ENCODE data around the gene RAB3A. TPM values are rescaled to one million over a fixed set of nuclear protein-coding genes. Genes with fewer than 3 reads are reported as not detected.
A peak's percentile ranks its signal among the peaks of the same experiment; 100 is the strongest.

Gene RAB3A
- total and polyA plus RNA-seq, 7 experiments from 2014 or later, result 1.9 to 16.7 (median 7.5) TPM

DNA sequence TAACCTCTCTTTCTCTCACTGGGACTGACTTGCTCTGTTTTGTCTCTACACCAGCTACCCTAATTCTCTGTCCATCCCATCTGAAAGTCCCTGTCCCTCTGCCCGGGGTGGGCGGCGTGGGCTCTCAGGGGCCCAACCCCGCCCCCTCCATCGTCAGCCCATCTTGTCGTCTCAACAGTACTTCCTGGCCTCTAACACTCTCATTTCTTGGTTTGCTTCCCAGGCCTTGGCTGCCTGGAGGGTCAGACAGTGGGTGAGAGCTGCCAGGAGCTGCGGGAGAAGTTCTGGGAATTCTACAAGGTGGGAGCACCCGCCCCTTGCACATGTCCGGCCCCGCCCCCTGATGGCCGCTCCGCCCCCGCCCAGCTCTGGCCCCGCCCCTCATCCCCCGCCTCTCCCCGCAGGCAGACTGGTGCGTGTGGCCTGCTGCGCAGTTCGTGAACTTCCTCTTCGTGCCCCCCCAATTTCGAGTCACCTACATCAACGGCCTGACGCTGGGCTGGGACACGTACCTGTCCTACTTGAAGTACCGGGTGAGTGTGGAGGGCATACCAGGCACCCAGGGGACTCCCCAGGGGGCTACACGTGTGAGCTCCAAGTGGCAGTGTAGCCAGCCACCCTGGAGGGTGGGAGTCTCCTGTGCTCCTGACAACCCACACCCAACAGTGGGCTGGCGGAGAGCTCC, 9.1 kb downstream of the RAB3A start:
- Histone ChIP-seq H3K4me1 (ENCODE audit: control insufficient read depth in 2 of 2, insufficient read depth in 2 of 2, low read length in 2 of 2) (peaks cover 9 to 12% of the 10 kb centered on the region in 2 donors), H3K36me3 (ENCODE audit: control insufficient read depth in 2 of 3, insufficient read depth in 3 of 3, low read length in 3 of 3) (peaks cover 0 to 36% (median 11%) of the 10 kb centered on the region in 3 experiments), H3K4me3 (ENCODE audit: low read length) (peak overlapping the region; percentile 78), H3K27me3 (ENCODE audit: control insufficient read depth in 2 of 2, insufficient read depth in 2 of 2, low read length in 2 of 2) (no peaks in the 10 kb centered on the region), H3K27ac (ENCODE audit: low read depth, low read length) (peak overlapping the region; percentile 76), H3K9me3 (ENCODE audit: control insufficient read depth in 2 of 3, low read length in 3 of 3) (no peaks in the 10 kb centered on the region)
- peaks cover 11 to 29% (median 26%) of the 10 kb centered on the region in 7 donors for H3K4me1 Mint-ChIP-seq
- H3K27ac Mint-ChIP-seq, result peak overlapping the region in 7 of 9 donors; percentile 48 to 98 (median 73)
- DNase-seq (peak in 7 of 9 donors; percentile 19 to 52 (median 36)), ATAC-seq (no peak)
- peaks cover 0 to 4% (median 0%) of the 10 kb centered on the region in 5 donors for H3K27me3 Mint-ChIP-seq
- POLR2A ChIA-PET, result interaction anchor here (1.1 to 3.8 kb wide), 3 partner anchors 86 to 134 kb away, joined by 3 to 36 read pairs (median 6); partner anchors contain the start of gene JUND
- CTCF ChIA-PET, result interaction anchor here (0.6 kb wide), 2 partner anchors 20 to 69 kb away, joined by 3 read pairs; no protein-coding TSS in a partner anchor
- peaks cover 0 to 15% (median 8%) of the 10 kb centered on the region in 5 donors for H3K36me3 Mint-ChIP-seq
- intact Hi-C loops (cut with micrococcal nuclease), result no loop called here
- H3K9me3 Mint-ChIP-seq, result peaks cover 0 to 4% (median 0%) of the 10 kb centered on the region in 11 donors
- H3K4me3 Mint-ChIP-seq, result peak overlapping the region; percentile 88 to 99 (median 92)

DNA sequence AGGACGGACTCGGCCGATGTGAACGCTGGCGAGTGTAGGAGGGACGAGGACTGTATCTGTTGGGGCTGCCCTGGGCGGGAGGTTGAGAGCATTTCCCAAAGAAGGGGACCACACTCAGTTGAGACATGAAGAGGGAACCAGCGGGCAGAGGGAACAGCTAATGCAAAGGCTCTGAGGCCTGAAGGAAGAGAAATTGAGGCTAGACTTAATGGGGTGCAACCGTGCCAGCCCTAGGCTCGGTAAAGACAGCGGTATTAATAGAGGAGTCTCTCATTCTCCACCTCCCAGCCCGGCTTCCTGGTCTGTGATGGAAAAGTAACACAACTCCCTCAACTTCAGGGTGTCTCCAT, 9.7 kb downstream of the RAB3A start:
- peak overlapping the region; percentile 78 for H3K4me3 ChIP-seq (ENCODE audit: low read length)
- peaks cover 0 to 30% (median 11%) of the 10 kb centered on the region in 3 experiments for H3K36me3 ChIP-seq (ENCODE audit: control insufficient read depth in 2 of 3, insufficient read depth in 3 of 3, low read length in 3 of 3)
- POLR2A ChIA-PET, result interaction anchor here (0.6 to 3.8 kb wide), 5 partner anchors 10 to 183 kb away, joined by 3 to 50 read pairs (median 4); partner anchors contain the start of genes JUND and RAB3A
- H3K27ac ChIP-seq (ENCODE audit: low read depth, low read length), result peak overlapping the region; percentile 76
- CTCF ChIA-PET, result interaction anchor here (3.9 kb wide), 1 partner anchor 57 kb away, joined by 38 read pairs; no protein-coding TSS in a partner anchor
- Mint-ChIP-seq H3K27me3 (peaks cover 0 to 4% (median 0%) of the 10 kb centered on the region in 5 donors), H3K9me3 (peaks cover 0 to 4% (median 0%) of the 10 kb centered on the region in 11 donors), H3K4me3 (peak overlapping the region; percentile 88 to 99 (median 92)), H3K4me1 (peaks cover 11 to 29% (median 26%) of the 10 kb centered on the region in 7 donors), H3K27ac (peak overlapping the region in 8 of 9 donors; percentile 21 to 98 (median 64)), H3K36me3 (peaks cover 0 to 15% (median 8%) of the 10 kb centered on the region in 5 donors)
- no peaks in the 10 kb centered on the region for H3K9me3 ChIP-seq (ENCODE audit: control insufficient read depth in 2 of 3, low read length in 3 of 3)
- peaks cover 9 to 12% of the 10 kb centered on the region in 2 donors for H3K4me1 ChIP-seq (ENCODE audit: control insufficient read depth in 2 of 2, insufficient read depth in 2 of 2, low read length in 2 of 2)
- intact Hi-C loops (cut with micrococcal nuclease), result no loop called here
- H3K27me3 ChIP-seq (ENCODE audit: control insufficient read depth in 2 of 2, insufficient read depth in 2 of 2, low read length in 2 of 2), result no peaks in the 10 kb centered on the region
- DNase-seq (no peak), ATAC-seq (no peak)

DNA sequence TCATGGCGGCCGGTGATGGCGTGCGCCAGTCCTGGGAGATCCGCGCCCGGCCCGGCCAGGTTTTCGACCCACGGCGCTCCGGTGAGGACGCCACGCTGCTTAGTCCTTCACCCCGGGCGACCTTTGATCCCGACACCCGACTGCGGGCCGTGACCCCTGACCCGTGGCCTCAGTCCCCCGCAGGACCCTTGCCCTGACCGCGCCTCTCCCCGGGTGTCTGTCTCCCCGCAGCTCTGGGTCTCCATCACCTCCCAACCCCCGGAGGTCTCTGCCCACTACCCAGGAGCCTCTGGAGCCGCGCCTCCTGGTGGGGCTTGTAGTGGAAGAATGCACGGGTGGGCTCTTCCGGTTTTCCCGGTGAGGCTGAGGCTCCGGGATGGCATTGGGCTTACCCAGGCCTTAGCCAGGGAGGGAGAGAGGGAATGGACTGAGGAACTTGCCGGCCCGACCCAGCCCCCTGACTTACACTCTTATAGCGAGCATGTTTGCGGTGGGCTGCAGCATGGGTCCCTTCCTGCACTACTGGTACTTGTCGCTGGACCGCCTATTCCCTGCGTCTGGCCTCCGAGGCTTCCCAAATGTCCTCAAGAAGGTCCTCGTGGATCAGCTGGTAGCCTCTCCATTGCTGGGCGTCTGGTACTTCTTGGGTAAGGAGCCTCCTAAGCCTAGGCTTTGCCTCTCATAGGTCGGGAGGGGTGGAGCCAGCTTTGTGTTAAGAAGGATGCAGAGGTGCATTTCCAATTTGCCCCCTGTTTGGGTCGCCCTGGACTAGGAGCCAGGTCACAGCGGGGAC, 10.3 kb downstream of the RAB3A start:
- Mint-ChIP-seq H3K4me3 (peak overlapping the region; percentile 88 to 99 (median 92)), H3K4me1 (peaks cover 11 to 29% (median 26%) of the 10 kb centered on the region in 7 donors), H3K36me3 (peaks cover 0 to 12% (median 7%) of the 10 kb centered on the region in 5 donors), H3K9me3 (peaks cover 0 to 4% (median 0%) of the 10 kb centered on the region in 11 donors), H3K27ac (peak overlapping the region; percentile 80 to 99 (median 93)), H3K27me3 (peaks cover 0 to 4% (median 0%) of the 10 kb centered on the region in 5 donors)
- Histone ChIP-seq H3K27me3 (ENCODE audit: control insufficient read depth in 2 of 2, insufficient read depth in 2 of 2, low read length in 2 of 2) (no peaks in the 10 kb centered on the region), H3K36me3 (ENCODE audit: control insufficient read depth in 2 of 3, insufficient read depth in 3 of 3, low read length in 3 of 3) (peaks cover 0 to 25% (median 11%) of the 10 kb centered on the region in 3 experiments), H3K4me1 (ENCODE audit: control insufficient read depth in 2 of 2, insufficient read depth in 2 of 2, low read length in 2 of 2) (peaks cover 9 to 12% of the 10 kb centered on the region in 2 donors), H3K9me3 (ENCODE audit: control insufficient read depth in 2 of 3, low read length in 3 of 3) (no peaks in the 10 kb centered on the region), H3K27ac (ENCODE audit: low read depth, low read length) (peak overlapping the region; percentile 76), H3K4me3 (ENCODE audit: low read length) (peak overlapping the region; percentile 78)
- POLR2A ChIA-PET, result interaction anchor here (0.5 to 3.8 kb wide), 14 partner anchors 10 to 207 kb away, joined by 3 to 50 read pairs (median 3); partner anchors contain the start of genes IFI30, JUND and RAB3A
- DNase-seq, result no peak
- ATAC-seq, result no peak
- CTCF ChIA-PET, result interaction anchor here (0.6 to 3.9 kb wide), 3 partner anchors 30 to 339 kb away, joined by 3 to 38 read pairs (median 3); no protein-coding TSS in a partner anchor
- intact Hi-C loops (cut with micrococcal nuclease), result loop anchor here (1.0 to 2.0 kb wide), 5 partner anchors 31 to 364 kb away; partner anchors contain the start of genes KXD1 (in 1 of the 2), LSM4 (in 1 of the 2) and PIK3R2 (in 1 of the 2)

- H3K4me3 ChIP-seq (ENCODE audit: low read length), result peak within 1 kb of the TSS; percentile 78
- POLR2A ChIA-PET, result interaction anchor here (0.5 to 3.8 kb wide), 19 partner anchors 11 to 208 kb away, joined by 3 to 50 read pairs (median 4); partner anchors contain the start of genes ARRDC2, IFI30, JUND and RAB3A
- intact Hi-C loops (cut with micrococcal nuclease), result loop anchor here (1.0 to 2.0 kb wide), 16 partner anchors 11 to 364 kb away; partner anchors contain the start of genes RAB3A (in 2 of the 2), IFI30 (in 1 of the 2), KXD1 (in 1 of the 2) and LSM4 (in 1 of the 2)
Measured at GRCh38 chr19:18192673-18193387, 11.0 kb downstream of the RAB3A start, which contains the start of gene MPV17L2. Gene MPV17L2, plus strand, starts transcription at chr19:18193218. Its CDS starts 64 bp downstream, at chr19:18193282.

GRCh38 chr19:18191640-18192062, 12.2 kb downstream of the RAB3A start:
- no peaks in the 10 kb centered on the region for H3K27me3 ChIP-seq (ENCODE audit: control insufficient read depth in 2 of 2, insufficient read depth in 2 of 2, low read length in 2 of 2)
- ChIA-PET POLR2A (interaction anchor here (0.6 to 3.8 kb wide), 13 partner anchors 12 to 190 kb away, joined by 3 to 50 read pairs (median 4); partner anchors contain the start of genes ARRDC2, IFI30, JUND and RAB3A), CTCF (interaction anchor here (0.6 to 3.9 kb wide), 13 partner anchors 16 to 632 kb away, joined by 3 to 38 read pairs (median 4); no protein-coding TSS in a partner anchor)
- Mint-ChIP-seq H3K9me3 (peaks cover 0 to 4% (median 0%) of the 10 kb centered on the region in 11 donors), H3K27ac (peak overlapping the region; percentile 80 to 99 (median 93)), H3K4me3 (peak overlapping the region; percentile 88 to 99 (median 92)), H3K36me3 (peaks cover 0 to 4% (median 0%) of the 10 kb centered on the region in 5 donors), H3K4me1 (peaks cover 11 to 29% (median 21%) of the 10 kb centered on the region in 7 donors), H3K27me3 (peaks cover 0 to 4% (median 0%) of the 10 kb centered on the region in 5 donors)
- H3K4me1 ChIP-seq (ENCODE audit: control insufficient read depth in 2 of 2, insufficient read depth in 2 of 2, low read length in 2 of 2), result peaks cover 9 to 12% of the 10 kb centered on the region in 2 donors
- H3K9me3 ChIP-seq (ENCODE audit: control insufficient read depth in 2 of 3, low read length in 3 of 3), result no peaks in the 10 kb centered on the region
- ATAC-seq, result no peak
- intact Hi-C loops (cut with micrococcal nuclease), result loop anchor here (1.0 to 2.0 kb wide), 12 partner anchors 13 to 219 kb away; partner anchors contain the start of genes RAB3A (in 2 of the 2), IFI30 (in 1 of the 2) and PIK3R2 (in 1 of the 2)
- peak overlapping the region; percentile 72 for H3K27ac ChIP-seq (ENCODE audit: low read depth, low read length)
- no peak for DNase-seq
- peaks cover 0 to 10% (median 5%) of the 10 kb centered on the region in 3 experiments for H3K36me3 ChIP-seq (ENCODE audit: control insufficient read depth in 2 of 3, insufficient read depth in 3 of 3, low read length in 3 of 3)
- peak overlapping the region; percentile 73 for H3K4me3 ChIP-seq (ENCODE audit: low read length)

More at GRCh38 chr19:18192673-18193387, 11.0 kb downstream of the RAB3A start, which contains the start of gene MPV17L2:
- Histone ChIP-seq H3K4me1 (ENCODE audit: control insufficient read depth in 2 of 2, insufficient read depth in 2 of 2, low read length in 2 of 2) (peaks cover 9 to 12% of the 10 kb centered on the region in 2 donors), H3K27me3 (ENCODE audit: control insufficient read depth in 2 of 2, insufficient read depth in 2 of 2, low read length in 2 of 2) (no peaks in the 10 kb centered on the region), H3K9me3 (ENCODE audit: control insufficient read depth in 2 of 3, low read length in 3 of 3) (no peaks in the 10 kb centered on the region), H3K36me3 (ENCODE audit: control insufficient read depth in 2 of 3, insufficient read depth in 3 of 3, low read length in 3 of 3) (peaks cover 0 to 17% (median 5%) of the 10 kb centered on the region in 3 experiments), H3K27ac (ENCODE audit: low read depth, low read length) (peak within 1 kb of the TSS; percentile 76)
- Mint-ChIP-seq H3K27me3 (peaks cover 0 to 4% (median 0%) of the 10 kb centered on the region in 5 donors), H3K4me1 (peaks cover 11 to 29% (median 21%) of the 10 kb centered on the region in 7 donors), H3K9me3 (peaks cover 0 to 4% (median 0%) of the 10 kb centered on the region in 11 donors), H3K4me3 (peak within 1 kb of the TSS; percentile 88 to 99 (median 92)), H3K27ac (peak within 1 kb of the TSS; percentile 80 to 99 (median 93)), H3K36me3 (peaks cover 0 to 4% (median 0%) of the 10 kb centered on the region in 5 donors)
- peak; percentile 90 to 100 (median 99) for DNase-seq
- CTCF ChIA-PET, result interaction anchor here (0.6 to 3.9 kb wide), 7 partner anchors 17 to 338 kb away, joined by 3 to 38 read pairs (median 4); no protein-coding TSS in a partner anchor
- ATAC-seq, result peak; percentile 92

Data from naive thymus-derived CD4-positive, alpha-beta T cell (primary cell).